ENCODE results near the gene KRTAP10-8.

- TF ChIP-seq CTCF (IDR thresholded peaks at IDR 0.05) (no peak), POLR2A (IDR thresholded peaks at IDR 0.05) (no peak)
These were observed 35.3 kb downstream of the KRTAP10-8 start for GRCh38 chr21:44647222-44647552.

Measured in lower leg skin (tissue), 3 donors.